ENCODE results near the gene HADH. TPM values are rescaled to one million over a fixed set of nuclear protein-coding genes. Genes with fewer than 3 reads are reported as not detected.

HADH gene
- total RNA-seq (2022) (45.1 and 47.9 TPM in 2 replicates), Bru-seq, nascent RNA (percentile 75 among the genes with signal in this experiment), BruChase-seq, experiment 1, labeled RNA remaining after a 6-hour chase (percentile 65 among the genes with signal in this experiment), BruChase-seq, experiment 2, labeled RNA remaining after a 2-hour chase (percentile 64 among the genes with signal in this experiment)
- long read RNA-seq, full-length matches to known transcripts: 64 of 68 reads
- long read RNA-seq, partial matches to known transcripts: 2 of 68 reads
- long read RNA-seq, other reads (novel, unspliced or antisense): 2 of 68 reads

DNA sequence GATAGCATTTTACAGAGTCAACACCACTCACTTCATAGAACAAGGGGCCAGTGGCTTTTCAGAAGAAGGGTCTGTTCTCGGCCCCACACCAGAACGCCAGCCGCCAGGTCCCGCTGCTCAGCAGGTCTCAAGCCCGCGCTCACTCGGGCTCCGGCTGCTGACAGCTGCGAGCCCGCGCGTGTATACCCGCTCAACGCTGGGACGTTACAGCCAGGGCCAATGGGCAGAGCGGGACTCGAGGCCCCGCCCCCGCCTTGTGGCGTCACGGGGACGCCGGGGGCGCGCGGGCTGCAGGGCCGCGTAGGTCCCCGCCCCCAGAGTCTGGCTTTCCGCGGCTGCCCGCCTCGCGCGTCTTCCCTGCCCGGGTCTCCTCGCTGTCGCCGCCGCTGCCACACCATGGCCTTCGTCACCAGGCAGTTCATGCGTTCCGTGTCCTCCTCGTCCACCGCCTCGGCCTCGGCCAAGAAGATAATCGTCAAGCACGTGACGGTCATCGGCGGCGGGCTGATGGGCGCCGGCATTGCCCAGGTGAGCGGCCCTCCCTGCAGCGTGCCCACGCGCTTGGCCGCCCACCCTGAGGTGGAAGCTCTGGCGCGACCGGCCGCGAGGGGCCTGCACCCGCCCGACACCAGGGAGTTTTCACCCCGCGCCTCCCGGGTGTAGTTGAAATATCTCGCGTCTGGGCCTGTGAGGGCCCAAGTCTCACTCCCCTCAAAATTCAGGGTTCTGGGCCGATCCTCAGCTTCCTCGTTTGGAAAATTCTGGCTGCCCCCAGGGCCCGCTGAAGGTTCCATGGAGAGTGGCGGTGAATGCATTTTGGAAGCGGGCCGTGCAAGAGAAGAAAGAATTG, at the start of gene HADH:
TSS of gene HADH (plus strand) at position 353 of the 850 bp plus-strand sequence. CDS start at position 397, 44 bp downstream.
- Mint-ChIP-seq H3K4me1 (ENCODE audit: low read depth, unreplicated experiment) (peaks cover 19% of the 10 kb centered on the region), H3K4me3 (ENCODE audit: low read depth, unreplicated experiment) (peak within 1 kb of the TSS; percentile 86), H3K27me3 (ENCODE audit: unreplicated experiment) (no peaks in the 10 kb centered on the region), H3K9me3 (ENCODE audit: low read depth, unreplicated experiment) (no peaks in the 10 kb centered on the region), H3K36me3 (ENCODE audit: insufficient read depth, unreplicated experiment) (peaks cover 34% of the 10 kb centered on the region), H3K27ac (ENCODE audit: unreplicated experiment) (peak within 1 kb of the TSS; percentile 47)
- TF ChIP-seq CTCF (IDR thresholded peaks at IDR 0.05; ENCODE audit: unreplicated experiment): no peak
- intact Hi-C loops (cut with micrococcal nuclease; ENCODE audit: unreplicated experiment): no loop called here
- peak; percentile 94 for DNase-seq
- BruUV-seq (replicated peaks): TSS peak; percentile 19
- CTCF ChIA-PET: interaction anchor here (0.6 kb wide), 2 partner anchors 77 to 270 kb away, joined by 5 to 6 read pairs; partner anchors contain the start of gene PAPSS1

GRCh38 chr4:107945809-107946208, 43.9 kb upstream of the HADH start:
- no peaks in the 10 kb centered on the region for H3K4me1 Mint-ChIP-seq (ENCODE audit: low read depth, unreplicated experiment)
- no peak overlapping the region for H3K27ac Mint-ChIP-seq (ENCODE audit: unreplicated experiment)
- no TSS peak for BruUV-seq (replicated peaks)
- no peak for DNase-seq
- intact Hi-C loops (cut with micrococcal nuclease; ENCODE audit: unreplicated experiment): no loop called here
- no peak for TF ChIP-seq CTCF (IDR thresholded peaks at IDR 0.05; ENCODE audit: unreplicated experiment)
- CTCF ChIA-PET: no interaction called here
- H3K27me3 Mint-ChIP-seq (ENCODE audit: unreplicated experiment): no peaks in the 10 kb centered on the region
- H3K4me3 Mint-ChIP-seq (ENCODE audit: low read depth, unreplicated experiment): no peak overlapping the region
- H3K9me3 Mint-ChIP-seq (ENCODE audit: low read depth, unreplicated experiment): no peaks in the 10 kb centered on the region
- H3K36me3 Mint-ChIP-seq (ENCODE audit: insufficient read depth, unreplicated experiment): no peaks in the 10 kb centered on the region

GRCh38 chr4:107950746-107951540, 38.7 kb upstream of the HADH start:
- Mint-ChIP-seq H3K36me3 (ENCODE audit: insufficient read depth, unreplicated experiment) (no peaks in the 10 kb centered on the region), H3K9me3 (ENCODE audit: low read depth, unreplicated experiment) (peaks cover under 1% of the 10 kb centered on the region), H3K27ac (ENCODE audit: unreplicated experiment) (no peak overlapping the region), H3K27me3 (ENCODE audit: unreplicated experiment) (no peaks in the 10 kb centered on the region), H3K4me1 (ENCODE audit: low read depth, unreplicated experiment) (no peaks in the 10 kb centered on the region), H3K4me3 (ENCODE audit: low read depth, unreplicated experiment) (no peak overlapping the region)
- no peak for DNase-seq
- CTCF ChIA-PET: no interaction called here
- no peak for TF ChIP-seq CTCF (IDR thresholded peaks at IDR 0.05; ENCODE audit: unreplicated experiment)
- intact Hi-C loops (cut with micrococcal nuclease; ENCODE audit: unreplicated experiment): no loop called here
- BruUV-seq (replicated peaks): no TSS peak

- H3K4me3 Mint-ChIP-seq (ENCODE audit: low read depth, unreplicated experiment): no peak overlapping the region
- H3K27ac Mint-ChIP-seq (ENCODE audit: unreplicated experiment): no peak overlapping the region
These were observed 38.1 kb upstream of the HADH start for GRCh38 chr4:107951551-107951950.

More at GRCh38 chr4:107951551-107951950, 38.1 kb upstream of the HADH start:
- no peak for DNase-seq
- Mint-ChIP-seq H3K9me3 (ENCODE audit: low read depth, unreplicated experiment) (peaks cover 6% of the 10 kb centered on the region), H3K4me1 (ENCODE audit: low read depth, unreplicated experiment) (no peaks in the 10 kb centered on the region), H3K36me3 (ENCODE audit: insufficient read depth, unreplicated experiment) (no peaks in the 10 kb centered on the region), H3K27me3 (ENCODE audit: unreplicated experiment) (no peaks in the 10 kb centered on the region)
- no TSS peak for BruUV-seq (replicated peaks)
- CTCF ChIA-PET: no interaction called here
- intact Hi-C loops (cut with micrococcal nuclease; ENCODE audit: unreplicated experiment): no loop called here
- TF ChIP-seq CTCF (IDR thresholded peaks at IDR 0.05; ENCODE audit: unreplicated experiment): no peak

Data from Calu3 (cell line).